Measurements from ENCODE around the gene CCDC13. TPM values are rescaled to one million over a fixed set of nuclear protein-coding genes. Genes with fewer than 3 reads are reported as not detected.

The CCDC13 gene
- total RNA-seq, 2 experiments from 2014 or later = 0.38 TPM; not detected in 1

DNA sequence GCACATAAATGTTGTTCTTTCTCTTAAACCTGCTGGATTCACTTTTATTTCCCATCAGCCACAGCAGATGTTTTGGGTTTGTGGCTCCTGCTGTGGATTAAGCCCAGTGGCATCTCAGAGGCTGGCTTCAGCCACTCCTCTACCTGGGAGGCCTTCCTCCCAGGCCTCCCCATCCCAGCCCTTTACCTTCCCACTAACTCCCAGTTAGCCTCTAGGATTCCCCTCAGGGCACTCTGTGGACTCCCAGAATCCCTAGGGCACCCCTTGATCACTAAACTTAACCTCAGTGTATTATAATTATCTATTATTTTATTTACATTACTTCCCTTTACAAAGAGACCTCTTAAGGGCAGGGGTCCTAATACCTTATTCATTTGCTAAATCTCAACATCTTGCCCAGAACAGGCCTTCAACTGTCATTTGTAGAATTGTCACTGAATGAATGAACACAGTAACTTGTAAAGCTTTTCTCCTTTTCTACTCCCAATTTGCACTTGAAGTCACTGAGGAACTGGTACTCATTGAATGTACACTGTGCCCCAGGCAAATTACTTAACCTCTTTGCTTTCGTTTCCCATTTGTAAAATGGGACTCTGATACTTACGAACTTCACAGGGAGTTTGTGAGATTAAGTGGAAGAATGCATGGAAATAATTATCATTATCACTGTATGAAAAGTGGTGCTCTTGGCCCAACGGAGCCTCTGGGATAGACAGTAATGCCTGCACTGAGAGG lies 8.3 kb downstream of the CCDC13 start:
- H3K27ac ChIP-seq (ENCODE audit: low read depth in 1 of 2, low read length in 2 of 2) = no peak overlapping the region
- CTCF ChIA-PET = no interaction called here
- no peaks in the 10 kb centered on the region for H3K4me1 ChIP-seq (ENCODE audit: insufficient read depth, low read length)
- no peaks in the 10 kb centered on the region for H3K9me3 Mint-ChIP-seq
- TF ChIP-seq, protein P1, sequence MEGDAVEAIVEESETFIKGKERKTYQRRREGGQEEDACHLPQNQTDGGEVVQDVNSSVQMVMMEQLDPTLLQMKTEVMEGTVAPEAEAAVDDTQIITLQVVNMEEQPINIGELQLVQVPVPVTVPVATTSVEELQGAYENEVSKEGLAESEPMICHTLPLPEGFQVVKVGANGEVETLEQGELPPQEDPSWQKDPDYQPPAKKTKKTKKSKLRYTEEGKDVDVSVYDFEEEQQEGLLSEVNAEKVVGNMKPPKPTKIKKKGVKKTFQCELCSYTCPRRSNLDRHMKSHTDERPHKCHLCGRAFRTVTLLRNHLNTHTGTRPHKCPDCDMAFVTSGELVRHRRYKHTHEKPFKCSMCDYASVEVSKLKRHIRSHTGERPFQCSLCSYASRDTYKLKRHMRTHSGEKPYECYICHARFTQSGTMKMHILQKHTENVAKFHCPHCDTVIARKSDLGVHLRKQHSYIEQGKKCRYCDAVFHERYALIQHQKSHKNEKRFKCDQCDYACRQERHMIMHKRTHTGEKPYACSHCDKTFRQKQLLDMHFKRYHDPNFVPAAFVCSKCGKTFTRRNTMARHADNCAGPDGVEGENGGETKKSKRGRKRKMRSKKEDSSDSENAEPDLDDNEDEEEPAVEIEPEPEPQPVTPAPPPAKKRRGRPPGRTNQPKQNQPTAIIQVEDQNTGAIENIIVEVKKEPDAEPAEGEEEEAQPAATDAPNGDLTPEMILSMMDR (IDR thresholded peaks at IDR 0.05) = no peak
- no peaks in the 10 kb centered on the region for H3K27me3 ChIP-seq (ENCODE audit: control insufficient read depth in 1 of 2, insufficient read depth in 2 of 2, low read length in 2 of 2)
- no peak overlapping the region for H3K4me3 Mint-ChIP-seq
- DNase-seq = no peak
- ATAC-seq (ENCODE audit: poor library complexity) = no peak
- no peaks in the 10 kb centered on the region for H3K36me3 Mint-ChIP-seq (ENCODE audit: low read depth)
- intact Hi-C loops (cut with DNase I, micrococcal nuclease) = no loop called here
- H3K27ac Mint-ChIP-seq = no peak overlapping the region
- POLR2A ChIA-PET = no interaction called here
- no peak overlapping the region for H3K4me3 ChIP-seq (ENCODE audit: low read length)
- H3K4me1 Mint-ChIP-seq (ENCODE audit: low read depth) = no peaks in the 10 kb centered on the region
- no peaks in the 10 kb centered on the region for H3K36me3 ChIP-seq (ENCODE audit: insufficient read depth, low read length)
- no peaks in the 10 kb centered on the region for H3K27me3 Mint-ChIP-seq
- H3K9me3 ChIP-seq (ENCODE audit: control insufficient read depth in 1 of 2, insufficient read depth in 1 of 2, low read length in 2 of 2) = no peaks in the 10 kb centered on the region

- no peaks in the 10 kb centered on the region for H3K36me3 ChIP-seq (ENCODE audit: insufficient read depth, low read length)
- ATAC-seq (ENCODE audit: poor library complexity) (no peak), DNase-seq (no peak)
- ChIA-PET POLR2A (no interaction called here), CTCF (no interaction called here)
- no peak overlapping the region for H3K4me3 ChIP-seq (ENCODE audit: low read length)
- H3K4me1 ChIP-seq (ENCODE audit: insufficient read depth, low read length) = no peaks in the 10 kb centered on the region
- H3K9me3 ChIP-seq (ENCODE audit: control insufficient read depth in 1 of 2, insufficient read depth in 1 of 2, low read length in 2 of 2) = no peaks in the 10 kb centered on the region
- H3K4me3 Mint-ChIP-seq = no peak overlapping the region
- intact Hi-C loops (cut with DNase I, micrococcal nuclease) = no loop called here
- H3K27ac Mint-ChIP-seq = no peak overlapping the region
- TF ChIP-seq, protein P1 (IDR thresholded peaks at IDR 0.05) = no peak
- no peaks in the 10 kb centered on the region for H3K4me1 Mint-ChIP-seq (ENCODE audit: low read depth)
- H3K9me3 Mint-ChIP-seq = no peaks in the 10 kb centered on the region
- H3K27me3 Mint-ChIP-seq = no peaks in the 10 kb centered on the region
- no peaks in the 10 kb centered on the region for H3K36me3 Mint-ChIP-seq (ENCODE audit: low read depth)
- no peak overlapping the region for H3K27ac ChIP-seq (ENCODE audit: low read depth in 1 of 2, low read length in 2 of 2)
- H3K27me3 ChIP-seq (ENCODE audit: control insufficient read depth in 1 of 2, insufficient read depth in 2 of 2, low read length in 2 of 2) = no peaks in the 10 kb centered on the region
Measured at GRCh38 chr3:42764115-42764514, 8.9 kb downstream of the CCDC13 start.

- ChIA-PET CTCF (no interaction called here), POLR2A (interaction anchor here (0.6 kb wide), 1 partner anchor 10 kb away, joined by 3 read pairs; the partner anchor contains the start of gene CCDC13)
- DNase-seq = no peak
- TF ChIP-seq, protein P1 (IDR thresholded peaks at IDR 0.05) = no peak
- intact Hi-C loops (cut with DNase I, micrococcal nuclease) = no loop called here
- no peaks in the 10 kb centered on the region for H3K4me1 Mint-ChIP-seq (ENCODE audit: low read depth)
- ATAC-seq (ENCODE audit: poor library complexity) = no peak
- no peak overlapping the region for H3K4me3 Mint-ChIP-seq
- Histone ChIP-seq H3K4me3 (ENCODE audit: low read length) (no peak overlapping the region), H3K4me1 (ENCODE audit: insufficient read depth, low read length) (no peaks in the 10 kb centered on the region), H3K9me3 (ENCODE audit: control insufficient read depth in 1 of 2, insufficient read depth in 1 of 2, low read length in 2 of 2) (no peaks in the 10 kb centered on the region), H3K36me3 (ENCODE audit: insufficient read depth, low read length) (no peaks in the 10 kb centered on the region), H3K27me3 (ENCODE audit: control insufficient read depth in 1 of 2, insufficient read depth in 2 of 2, low read length in 2 of 2) (no peaks in the 10 kb centered on the region), H3K27ac (ENCODE audit: low read depth in 1 of 2, low read length in 2 of 2) (no peak overlapping the region)
- no peak overlapping the region for H3K27ac Mint-ChIP-seq
- H3K9me3 Mint-ChIP-seq = no peaks in the 10 kb centered on the region
- H3K36me3 Mint-ChIP-seq (ENCODE audit: low read depth) = no peaks in the 10 kb centered on the region
- no peaks in the 10 kb centered on the region for H3K27me3 Mint-ChIP-seq
Measured at GRCh38 chr3:42763021-42763420, 10.0 kb downstream of the CCDC13 start.

Data from CD4-positive, alpha-beta T cell (primary cell).